HCT116 (cell line): ENCODE measurements around the gene SDC1. TPM values are rescaled to one million over a fixed set of nuclear protein-coding genes. Genes with fewer than 3 reads are reported as not detected.

Source experiments
- ATAC-seq: fragments of 200-7000 bp; cut with Tn5 transposase; 2 replicates; pipeline ENCODE4 v1.9.1; 2020; ENCODE audit warnings: mild to moderate bottlenecking, moderate library complexity
- BruUV-seq: library from RNA; stranded (reverse); fragments of 400-500 nt; replicated peaks from 2 replicates; lab custom pipeline; 2021; lab: Mats Ljungman, UMichigan
- CTCF ChIA-PET: fragments of 300-600 bp; sonication (Branson Sonifier 250); formaldehyde crosslinking; loops from one replicate; lab custom pipeline; 2021; ENCODE audit warnings: antibody characterized with exemption; lab: Charles Lee
- POLR2A ChIA-PET: fragments of 300-600, 350-600 bp; sonication (Branson Sonifier 250); formaldehyde crosslinking; loops from one replicate; lab custom pipeline; 2021; ENCODE audit warnings: antibody characterized with exemption; lab: Charles Lee
- RAD21 ChIA-PET, 2 experiments: fragments of 300-600 bp; sonication (Branson Sonifier 250); formaldehyde crosslinking; loops; one replicate each; lab custom pipeline; 2023; ENCODE audit warnings: low total read pairs in 2 of 2; ENCODE audit not compliant: uncharacterized antibody in 2 of 2, unreplicated experiment in 2 of 2, low non-redundant PET in 1 of 2; lab: Charles Lee
- DNase-seq: peaks from one replicate; pipeline ENCODE4 v3.0.0-alpha.2; 2010; ENCODE audit warnings: low read depth, low spot score
- H2AFZ ChIP-seq: fragments of 200-600 bp; shearing (Covaris generic), sonication (generic); 2 replicates; pipeline ENCODE4 v1.6.1; 2017; ENCODE audit warnings: low read depth, mixed run types, mixed read lengths, antibody characterized with exemption, low read length; ENCODE audit not compliant: poor library complexity, severe bottlenecking
- H3K27ac ChIP-seq: 2 replicates; pipeline ENCODE4 v1.5.1; 2012; ENCODE audit warnings: low read depth, low read length
- H3K27me3 ChIP-seq: fragments of 200-600 bp; sonication (generic); 2 replicates; pipeline ENCODE4 v1.6.1; 2016; ENCODE audit warnings: mixed run types, low read length, mixed read lengths; ENCODE audit not compliant: insufficient read depth
- H3K36me3 ChIP-seq, 2 experiments: fragments of 200-500 bp in 1 of 2; fragments of 200-600 bp in 1 of 2; sonication (Bioruptor generic) in 1 of 2; sonication (generic) in 1 of 2; 2 replicates each; pipeline versions ENCODE4 v1.5.1 to v1.6.1; 2014 to 2016; ENCODE audit warnings: low read length in 2 of 2, inconsistent platforms in 1 of 2, mixed read lengths in 1 of 2, mixed run types in 1 of 2; ENCODE audit not compliant: insufficient read depth in 2 of 2, control insufficient read depth in 1 of 2
- H3K4me1 ChIP-seq, 2 experiments: fragments of 200-600 bp in 1 of 2; sonication (generic) in 1 of 2; 2 replicates each; pipeline versions ENCODE4 v1.5.1 to v1.6.1; 2012 to 2017; ENCODE audit warnings: low read length in 2 of 2, inconsistent platforms in 1 of 2, mild to moderate bottlenecking in 1 of 2, mixed read lengths in 1 of 2, mixed run types in 1 of 2, moderate library complexity in 1 of 2; ENCODE audit not compliant: insufficient read depth in 2 of 2, control insufficient read depth in 1 of 2
- H3K4me2 ChIP-seq: fragments of 200-600 bp; sonication (generic); 2 replicates; pipeline ENCODE4 v1.6.1; 2017; ENCODE audit warnings: mixed run types, low read length, mixed read lengths
- H3K4me3 ChIP-seq, 2 experiments: fragments of 200-600 bp in 1 of 2; sonication (generic) in 1 of 2; replicated peaks in 1 of 2; 2 replicates each; pipeline ENCODE4 v1.5.1; 2011 to 2016; ENCODE audit warnings: low read length in 2 of 2, control low read depth in 1 of 2, low read depth in 1 of 2, mild to moderate bottlenecking in 1 of 2, mixed read lengths in 1 of 2, mixed run types in 1 of 2
- H3K79me2 ChIP-seq: fragments of 200-600 bp; sonication (generic); 2 replicates; pipeline ENCODE4 v1.6.1; 2017; ENCODE audit warnings: mild to moderate bottlenecking, mixed run types, low read length, moderate library complexity, mixed read lengths; ENCODE audit not compliant: insufficient read depth
- H3K9ac ChIP-seq: fragments of 200-600 bp; sonication (generic); 2 replicates; pipeline ENCODE4 v1.6.1; 2016; ENCODE audit warnings: low read length, mixed read lengths
- H3K9me2 ChIP-seq: fragments of 200-600 bp; sonication (generic), shearing (Covaris generic); 2 replicates; pipeline ENCODE4 v1.6.1; 2017; ENCODE audit warnings: mixed run types, mild to moderate bottlenecking, moderate library complexity; ENCODE audit not compliant: insufficient read depth
- H3K9me3 ChIP-seq, 2 experiments: fragments of 200-500 bp in 1 of 2; fragments of 200-600 bp in 1 of 2; sonication (Bioruptor generic) in 1 of 2; sonication (generic) in 1 of 2; 2 replicates each; pipeline ENCODE4 v1.6.1; 2014 to 2017; ENCODE audit warnings: low read length in 2 of 2, mixed read lengths in 2 of 2, inconsistent platforms in 1 of 2, low read depth in 1 of 2, mild to moderate bottlenecking in 1 of 2, mixed run types in 1 of 2, moderate library complexity in 1 of 2; ENCODE audit not compliant: control insufficient read depth in 1 of 2, insufficient read depth in 1 of 2
- H4K20me1 ChIP-seq: fragments of 200-600 bp; sonication (generic), shearing (Covaris generic); 2 replicates; pipeline ENCODE4 v1.6.1; 2017; ENCODE audit warnings: mixed run types, mild to moderate bottlenecking, moderate library complexity; ENCODE audit not compliant: insufficient read depth
- EGR1 ChIP-seq: IDR thresholded peaks from 2 replicates; pipeline ENCODE4 v1.6.1; 2012; ENCODE audit warnings: low read depth
- ELF1 ChIP-seq: IDR thresholded peaks from 2 replicates; pipeline ENCODE4 v1.6.1; 2012; ENCODE audit warnings: low read depth, borderline replicate concordance
- EZH2phosphoT487 ChIP-seq: fragments of 200-600 bp; IDR thresholded peaks from 2 replicates; pipeline ENCODE4 v1.6.1; 2018; ENCODE audit warnings: antibody characterized with exemption, borderline replicate concordance
- FOSL1 ChIP-seq: IDR thresholded peaks from 2 replicates; pipeline ENCODE4 v1.6.1; 2012; ENCODE audit warnings: low read depth
- YY1 ChIP-seq: IDR thresholded peaks from 2 replicates; pipeline ENCODE4 v1.6.1; 2011; ENCODE audit warnings: low read length, low read depth, moderate library complexity, mild to moderate bottlenecking; ENCODE audit not compliant: insufficient replicate concordance; ENCODE audit errors: extremely low read depth
- ZFX ChIP-seq: fragments of 450-650 bp; IDR thresholded peaks from 2 replicates; pipeline ENCODE4 v1.6.1; 2017
- intact Hi-C: fragments of 100-400 bp; cut with micrococcal nuclease; formaldehyde crosslinking; loops from 2 replicates; pipeline ENCODE4 v1.10.0; 2022
- total RNA-seq: library from RNA; stranded (reverse); gene quantifications from one replicate; pipeline ENCODE4 v1.2.1, GENCODE V29; 2021; ENCODE audit not compliant: unreplicated experiment
- TF ChIP-seq, protein P1 (sequence below), 3 experiments: fragments of 200-600 bp in 1 of 3; sonication (generic) in 1 of 3; IDR thresholded peaks in 2 of 3; conservative IDR thresholded peaks in 1 of 3; 2 replicates each; pipeline ENCODE4 v1.5.1; 2012 to 2017; ENCODE audit warnings: low read depth in 2 of 3, low read length in 2 of 3, antibody characterized with exemption in 1 of 3, borderline replicate concordance in 1 of 3, control low read depth in 1 of 3, mild to moderate bottlenecking in 1 of 3, mixed read lengths in 1 of 3, mixed run types in 1 of 3, moderate library complexity in 1 of 3; ENCODE audit not compliant: insufficient read depth in 1 of 3

Gene SDC1
- total RNA-seq, 1 experiment from 2014 or later, result 32.0 TPM

DNA sequence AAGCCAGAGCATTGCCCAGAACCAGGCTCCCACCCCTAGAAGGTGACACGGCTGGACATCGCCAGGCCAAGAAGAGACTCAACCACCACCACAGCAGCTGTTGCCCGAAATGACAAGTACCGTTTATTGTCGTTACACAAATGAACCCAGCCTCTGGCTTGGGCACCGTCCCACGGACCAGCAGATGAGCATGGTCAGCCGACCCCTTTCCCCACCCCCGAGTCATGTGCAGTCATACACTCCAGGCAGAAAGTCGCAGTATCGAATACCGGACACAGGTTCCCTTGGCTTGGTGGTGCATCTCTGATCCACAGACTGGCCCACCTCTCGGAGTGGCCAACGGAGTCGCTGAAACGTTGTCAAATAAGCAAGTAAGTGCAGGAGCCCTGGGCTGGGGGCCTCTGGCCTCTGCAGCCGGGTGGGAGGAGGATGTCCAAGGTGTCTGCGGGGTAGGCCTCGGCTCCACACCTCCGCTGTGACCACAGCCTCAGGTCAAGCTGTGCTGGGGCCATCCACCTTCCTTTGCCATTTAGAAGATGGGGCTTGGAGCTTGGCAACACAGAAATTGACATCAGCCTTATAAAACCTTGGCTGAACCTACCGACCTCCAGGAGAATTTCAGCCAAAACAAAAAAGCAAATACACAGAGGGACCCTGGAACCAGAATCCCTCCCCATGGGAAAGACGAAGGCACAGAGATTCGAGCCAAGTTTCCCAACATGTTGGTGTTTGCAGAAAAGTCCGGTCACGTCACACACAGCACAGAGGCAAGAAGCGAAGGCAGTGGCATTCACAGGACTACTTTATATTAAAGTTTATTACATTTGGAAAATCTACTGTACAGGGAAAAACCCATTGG is 24.0 kb downstream of the SDC1 start:
- no peak overlapping the region for H2AFZ ChIP-seq
- intact Hi-C loops, result no loop called here
- ChIA-PET RAD21 (no interaction called here), POLR2A (no interaction called here), CTCF (no interaction called here)
- peaks cover 8% of the 10 kb centered on the region in 2 experiments for H3K36me3 ChIP-seq
- H3K4me3 ChIP-seq, result no peak overlapping the region
- no peak for DNase-seq
- no peaks in the 10 kb centered on the region for H3K27me3 ChIP-seq
- H3K4me1 ChIP-seq, result no peaks in the 10 kb centered on the region
- no TSS peak for BruUV-seq
- H4K20me1 ChIP-seq, result no peaks in the 10 kb centered on the region
- no peak overlapping the region for H3K4me2 ChIP-seq
- ATAC-seq, result no peak
- H3K9ac ChIP-seq, result no peak overlapping the region
- H3K79me2 ChIP-seq, result no peaks in the 10 kb centered on the region
- TF ChIP-seq YY1 (no peak), FOSL1 (no peak), EGR1 (no peak), ELF1 (no peak), EZH2phosphoT487 (no peak), ZFX (no peak)
- TF ChIP-seq, protein P1, sequence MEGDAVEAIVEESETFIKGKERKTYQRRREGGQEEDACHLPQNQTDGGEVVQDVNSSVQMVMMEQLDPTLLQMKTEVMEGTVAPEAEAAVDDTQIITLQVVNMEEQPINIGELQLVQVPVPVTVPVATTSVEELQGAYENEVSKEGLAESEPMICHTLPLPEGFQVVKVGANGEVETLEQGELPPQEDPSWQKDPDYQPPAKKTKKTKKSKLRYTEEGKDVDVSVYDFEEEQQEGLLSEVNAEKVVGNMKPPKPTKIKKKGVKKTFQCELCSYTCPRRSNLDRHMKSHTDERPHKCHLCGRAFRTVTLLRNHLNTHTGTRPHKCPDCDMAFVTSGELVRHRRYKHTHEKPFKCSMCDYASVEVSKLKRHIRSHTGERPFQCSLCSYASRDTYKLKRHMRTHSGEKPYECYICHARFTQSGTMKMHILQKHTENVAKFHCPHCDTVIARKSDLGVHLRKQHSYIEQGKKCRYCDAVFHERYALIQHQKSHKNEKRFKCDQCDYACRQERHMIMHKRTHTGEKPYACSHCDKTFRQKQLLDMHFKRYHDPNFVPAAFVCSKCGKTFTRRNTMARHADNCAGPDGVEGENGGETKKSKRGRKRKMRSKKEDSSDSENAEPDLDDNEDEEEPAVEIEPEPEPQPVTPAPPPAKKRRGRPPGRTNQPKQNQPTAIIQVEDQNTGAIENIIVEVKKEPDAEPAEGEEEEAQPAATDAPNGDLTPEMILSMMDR (IDR thresholded peaks at IDR 0.05 in 2 of 3, conservative IDR thresholded peaks at IDR 0.05 in 1 of 3; ENCODE audit: borderline replicate concordance in 1 of 3, insufficient read depth in 1 of 3, low read depth in 2 of 3, low read length in 2 of 3), result no peak
- no peak overlapping the region for H3K27ac ChIP-seq
- no peaks in the 10 kb centered on the region for H3K9me2 ChIP-seq
- no peaks in the 10 kb centered on the region for H3K9me3 ChIP-seq
